NCI-H748 (cell line): ENCODE measurements around the gene MACF1.
"Not testable (repeated sequence)": the region's sequence is repeated elsewhere in the genome, so short reads cannot be mapped to it uniquely, and the experiment has no call there.

ENCODE experiments used
- DNase-seq: peaks from one replicate; lab custom pipeline; 2025; ENCODE audit not compliant: unreplicated experiment; lab: John Stamatoyannopoulos, UW

MACF1 gene

GRCh38 chr1:39446986-39447567, 242.6 kb downstream of the MACF1 start:
- DNase-seq = no peak

GRCh38 chr1:39450041-39450440, 245.5 kb downstream of the MACF1 start:
- not testable (repeated sequence) for DNase-seq

- no peak for DNase-seq
These were observed 246.6 kb downstream of the MACF1 start for GRCh38 chr1:39450956-39451606.

GRCh38 chr1:39452081-39452480, 247.6 kb downstream of the MACF1 start:
- no peak for DNase-seq

GRCh38 chr1:39452540-39452939, 248.0 kb downstream of the MACF1 start:
- DNase-seq = no peak

GRCh38 chr1:39453603-39454002, 249.1 kb downstream of the MACF1 start:
- DNase-seq = no peak

- no peak for DNase-seq
These were observed 254.5 kb downstream of the MACF1 start for GRCh38 chr1:39458991-39459390.

- no peak for DNase-seq
These were observed 257.6 kb downstream of the MACF1 start for GRCh38 chr1:39462074-39462473.

- no peak for DNase-seq
These were observed 262.1 kb downstream of the MACF1 start for GRCh38 chr1:39466413-39467107.

- not testable (repeated sequence) for DNase-seq
These were observed 262.7 kb downstream of the MACF1 start for GRCh38 chr1:39467108-39467720.

GRCh38 chr1:39469150-39469549, 264.7 kb downstream of the MACF1 start:
- DNase-seq = no peak

- no peak for DNase-seq
These were observed 265.5 kb downstream of the MACF1 start for GRCh38 chr1:39470040-39470439.

GRCh38 chr1:39472826-39473225, 268.3 kb downstream of the MACF1 start:
- DNase-seq = no peak

- no peak for DNase-seq
These were observed 268.8 kb downstream of the MACF1 start for GRCh38 chr1:39473324-39473723.

GRCh38 chr1:39474810-39475209, 270.3 kb downstream of the MACF1 start:
- DNase-seq = no peak

GRCh38 chr1:39475551-39475950, 271.1 kb downstream of the MACF1 start:
- not testable (repeated sequence) for DNase-seq

- DNase-seq = no peak
These were observed 273.8 kb downstream of the MACF1 start for GRCh38 chr1:39478126-39478915.

GRCh38 chr1:39481289-39481688, 276.8 kb downstream of the MACF1 start:
- DNase-seq = no peak

GRCh38 chr1:39483276-39483675, 278.8 kb downstream of the MACF1 start:
- DNase-seq = no peak

- no peak for DNase-seq
These were observed 280.1 kb downstream of the MACF1 start for GRCh38 chr1:39484564-39484963.
